Measurements from ENCODE around the gene DAB2. TPM values are rescaled to one million over a fixed set of nuclear protein-coding genes. Genes with fewer than 3 reads are reported as not detected.

Gene DAB2
- total RNA-seq, 1 donor from 2014 or later, result 242 TPM

- no peak for DNase-seq (ENCODE audit: extremely low read depth, low read depth, low spot score)
Observed at GRCh38 chr5:39448506-39449128, 23.8 kb upstream of the DAB2 start.

DNA sequence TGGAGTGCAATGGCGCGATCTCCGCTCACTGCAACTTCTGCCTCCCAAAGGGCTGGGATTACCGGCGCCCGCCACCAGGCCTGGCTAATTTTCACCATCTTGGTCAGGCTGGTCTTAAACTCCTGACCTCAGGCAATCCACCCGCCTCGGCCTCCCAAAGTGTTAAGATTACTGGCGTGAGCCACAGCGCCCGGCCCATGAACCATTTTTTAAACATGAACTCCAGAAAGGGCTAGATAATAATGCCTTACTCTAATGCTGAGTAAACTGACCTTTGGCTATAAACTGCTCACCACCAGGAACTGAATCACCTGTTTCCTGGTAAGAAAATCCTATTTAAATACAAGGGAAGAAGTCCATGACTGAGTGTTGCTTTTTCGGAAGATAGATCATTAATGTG lies 23.2 kb upstream of the DAB2 start:
- no peak for DNase-seq (ENCODE audit: extremely low read depth, low read depth, low spot score)

GRCh38 chr5:39447059-39447458 lies 22.3 kb upstream of the DAB2 start:
- DNase-seq (ENCODE audit: extremely low read depth, low read depth, low spot score), result no peak

DNA sequence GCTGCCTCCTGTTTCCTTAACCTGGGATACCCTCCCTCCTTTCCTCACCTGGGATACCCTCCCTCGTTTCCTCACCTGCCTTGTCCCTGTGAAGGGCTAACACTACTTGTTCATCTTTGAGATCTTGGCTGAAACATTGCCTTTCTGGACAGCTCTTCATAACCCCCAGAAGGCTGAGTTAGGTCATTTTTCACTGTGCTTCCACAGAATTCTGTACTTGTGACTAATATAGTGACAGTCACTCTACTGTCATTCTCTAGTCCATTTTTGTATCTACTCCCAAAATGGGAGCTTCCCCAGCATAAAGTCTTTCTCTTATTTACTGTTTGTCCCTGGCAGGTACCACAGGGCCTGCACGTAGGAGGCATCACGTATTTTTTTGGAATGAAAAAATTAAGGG lies 21.5 kb upstream of the DAB2 start:
- no peak for DNase-seq (ENCODE audit: extremely low read depth, low read depth, low spot score)

DNA sequence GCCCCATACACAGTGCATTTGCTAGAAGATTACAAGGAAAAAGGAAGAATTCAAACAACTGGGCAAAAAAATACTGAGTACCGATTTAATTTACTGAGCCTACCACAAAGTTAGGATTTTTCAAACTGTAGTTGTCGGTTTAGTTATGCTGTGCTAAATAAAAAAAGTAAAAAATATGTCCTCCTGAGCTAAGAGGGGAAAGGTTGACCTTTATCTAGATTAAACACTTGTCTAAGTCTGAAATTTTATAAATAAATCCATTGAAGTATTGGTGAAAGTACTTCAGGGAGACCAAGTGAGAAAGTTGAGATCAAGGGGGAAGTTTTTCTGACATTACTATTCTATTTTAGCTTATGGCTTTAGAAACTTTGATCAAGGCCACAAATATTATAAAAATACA lies 19.1 kb upstream of the DAB2 start:
- no peak for DNase-seq (ENCODE audit: extremely low read depth, low read depth, low spot score)

DNA sequence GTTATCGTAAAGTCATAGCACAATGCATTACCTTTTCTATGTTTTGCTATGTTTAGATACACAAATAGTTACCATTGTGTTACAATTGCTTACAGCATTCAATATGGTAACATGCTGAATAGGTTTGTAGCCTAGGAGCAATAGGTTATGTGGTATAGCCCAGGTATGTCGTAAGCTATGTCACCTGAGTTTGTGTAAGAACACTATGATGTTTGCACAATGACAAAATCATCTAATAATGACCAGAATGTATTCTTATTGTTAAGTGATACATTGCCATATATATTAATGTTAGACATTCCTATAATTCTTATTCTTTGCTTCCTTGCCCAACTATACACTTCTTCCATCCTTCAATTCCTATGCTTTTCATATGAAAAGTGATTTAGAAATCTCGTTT lies 18.2 kb upstream of the DAB2 start:
- DNase-seq (ENCODE audit: extremely low read depth, low read depth, low spot score), result no peak

DNA sequence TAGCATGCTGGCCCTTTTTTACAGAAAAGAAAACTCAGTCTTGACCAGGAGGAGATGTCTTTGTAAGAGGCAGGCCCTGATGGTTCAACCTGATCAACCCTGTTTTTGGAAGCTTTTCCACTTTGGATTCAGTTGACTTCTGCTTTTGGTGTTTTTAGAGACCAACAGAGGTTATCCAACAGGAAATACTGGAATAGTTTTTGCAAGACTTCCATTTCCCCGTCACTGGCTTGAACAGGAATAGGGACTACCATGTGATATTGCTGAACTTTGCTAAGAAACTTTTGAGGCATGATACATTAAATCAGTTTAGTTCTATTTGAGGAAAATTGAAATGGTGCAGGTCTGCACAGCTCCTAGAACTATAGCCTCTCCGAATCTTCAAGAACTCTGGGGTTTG lies 17.1 kb upstream of the DAB2 start:
- no peak for DNase-seq (ENCODE audit: extremely low read depth, low read depth, low spot score)

DNA sequence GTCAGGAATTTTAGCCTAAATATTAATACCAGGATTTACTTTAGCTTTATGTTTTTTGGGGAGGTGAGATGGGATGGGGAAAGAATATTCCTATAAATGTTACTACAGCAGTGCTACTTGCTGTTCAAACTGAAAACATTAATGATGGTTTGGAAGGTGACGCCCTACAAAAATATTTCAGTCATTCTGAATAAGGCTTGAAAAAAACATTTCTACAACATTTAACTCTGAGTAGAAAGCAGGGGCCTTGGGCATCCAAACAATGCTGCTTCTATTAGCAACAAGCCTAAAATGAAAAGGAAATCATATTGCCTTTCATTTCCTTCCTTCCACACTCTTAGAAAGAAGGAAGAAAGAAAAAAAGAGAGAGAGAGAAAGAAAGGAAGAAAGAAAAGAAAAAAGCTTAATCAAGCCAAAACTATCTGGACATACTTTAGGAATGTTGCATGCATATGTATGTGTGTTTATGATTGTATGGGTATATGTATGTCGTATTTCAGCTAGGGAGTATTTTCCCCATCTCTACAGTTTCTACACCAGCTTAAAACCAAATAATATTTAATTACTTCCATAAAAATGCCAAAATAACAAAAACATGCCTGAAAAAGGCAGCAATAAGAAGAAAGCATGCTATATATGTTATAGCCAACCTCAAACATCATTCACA lies 16.3 kb upstream of the DAB2 start:
- no peak for DNase-seq (ENCODE audit: extremely low read depth, low read depth, low spot score)

DNA sequence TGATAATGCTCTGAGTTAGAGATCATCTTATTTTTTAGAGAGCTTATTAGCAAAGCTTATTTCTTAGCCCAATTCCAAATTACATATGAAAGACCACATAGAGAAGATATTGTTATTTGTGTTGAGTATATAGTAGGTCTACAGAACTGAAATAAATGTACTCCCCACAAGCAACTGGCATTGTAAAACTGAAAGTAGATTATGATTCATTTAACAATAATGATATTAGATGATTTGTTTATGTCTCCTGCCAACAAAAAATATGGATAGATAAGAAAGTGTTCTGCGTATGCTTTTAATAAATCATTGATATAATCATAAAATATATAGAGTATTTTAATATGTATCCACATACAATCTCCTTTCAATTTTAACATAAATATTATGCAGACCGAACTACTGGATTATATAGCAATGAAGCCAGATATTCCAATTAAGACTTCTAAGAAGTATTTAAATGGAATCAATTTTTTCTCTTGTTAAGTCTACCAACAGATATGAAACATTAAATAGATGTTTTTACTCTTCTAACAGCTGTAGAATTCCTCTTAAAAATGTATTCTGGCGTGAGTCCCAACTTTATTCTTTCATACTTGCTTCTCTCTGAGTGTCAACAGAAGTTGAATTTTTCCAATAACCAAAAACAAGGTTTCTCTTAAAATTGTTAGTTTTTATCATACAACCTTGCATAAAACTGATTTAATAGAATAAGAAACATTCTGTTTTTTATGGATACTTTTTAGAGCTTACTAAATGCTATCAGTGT lies 15.6 kb upstream of the DAB2 start:
- DNase-seq (ENCODE audit: extremely low read depth, low read depth, low spot score), result no peak

- DNase-seq (ENCODE audit: extremely low read depth, low read depth, low spot score), result no peak
Observed at GRCh38 chr5:39439582-39440162, 14.9 kb upstream of the DAB2 start.

GRCh38 chr5:39437467-39437866 lies 12.7 kb upstream of the DAB2 start:
- no peak for DNase-seq (ENCODE audit: extremely low read depth, low read depth, low spot score)

DNA sequence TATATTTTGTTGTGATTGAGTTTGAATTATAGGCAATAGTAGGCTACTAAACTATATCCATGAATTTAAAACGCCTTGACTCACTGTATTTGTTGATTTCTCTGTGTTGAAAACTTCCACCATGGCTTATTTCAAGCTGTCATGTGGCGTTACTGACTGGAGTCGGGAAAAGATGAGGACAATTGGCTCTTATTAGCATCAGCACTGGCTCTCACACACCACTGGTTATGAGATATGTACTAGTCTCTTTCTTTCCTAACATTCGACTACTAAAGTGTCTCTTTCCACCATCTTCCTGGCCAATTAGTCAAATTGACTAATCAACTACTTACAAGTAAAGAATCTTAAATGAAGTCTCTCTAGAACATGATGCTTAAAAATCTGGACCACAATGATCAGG lies 9.1 kb upstream of the DAB2 start:
- DNase-seq (ENCODE audit: extremely low read depth, low read depth, low spot score), result no peak

GRCh38 chr5:39432696-39433530 lies 8.1 kb upstream of the DAB2 start:
- DNase-seq (ENCODE audit: extremely low read depth, low read depth, low spot score), result no peak

DNA sequence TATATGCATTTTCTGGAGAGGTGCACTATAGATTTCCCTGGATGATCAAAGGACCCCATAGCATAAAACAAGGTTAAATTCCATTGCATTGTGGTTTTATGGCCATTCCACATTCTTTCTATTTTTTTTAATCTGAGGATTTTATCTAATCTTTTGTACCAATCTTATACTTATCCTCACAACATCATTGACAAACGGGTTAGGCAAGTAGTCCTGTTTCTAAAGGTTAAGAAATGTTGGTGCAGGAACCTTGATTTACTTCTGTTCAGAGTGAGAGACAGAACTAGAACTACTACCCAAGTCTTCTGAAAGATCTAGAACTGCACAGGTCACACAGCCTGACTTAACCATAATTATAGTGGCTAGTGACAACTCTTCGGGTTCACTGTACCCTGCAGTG lies 5.7 kb upstream of the DAB2 start:
- DNase-seq (ENCODE audit: extremely low read depth, low read depth, low spot score), result no peak

DNA sequence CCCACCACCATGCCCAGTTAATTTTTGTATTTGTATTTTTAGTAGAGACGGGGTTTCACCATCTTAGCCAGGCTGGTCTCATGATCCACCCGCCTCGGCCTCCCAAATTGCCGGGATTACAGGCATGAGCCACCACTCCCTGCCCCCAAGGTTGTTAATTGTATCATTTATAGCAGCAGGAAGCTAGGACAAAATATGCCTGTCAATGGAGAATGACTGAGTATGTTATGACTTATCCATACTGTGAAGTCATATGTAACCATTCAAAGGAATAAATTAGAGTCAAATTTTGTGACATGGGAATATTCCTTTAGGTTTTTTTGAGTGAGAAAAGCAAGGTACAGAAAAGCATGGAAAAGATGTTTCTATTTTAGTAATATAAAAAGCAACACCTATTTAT lies 3.9 kb upstream of the DAB2 start:
- DNase-seq (ENCODE audit: extremely low read depth, low read depth, low spot score), result no peak

GRCh38 chr5:39427633-39428032 lies 2.9 kb upstream of the DAB2 start:
- DNase-seq (ENCODE audit: extremely low read depth, low read depth, low spot score), result no peak

DNA sequence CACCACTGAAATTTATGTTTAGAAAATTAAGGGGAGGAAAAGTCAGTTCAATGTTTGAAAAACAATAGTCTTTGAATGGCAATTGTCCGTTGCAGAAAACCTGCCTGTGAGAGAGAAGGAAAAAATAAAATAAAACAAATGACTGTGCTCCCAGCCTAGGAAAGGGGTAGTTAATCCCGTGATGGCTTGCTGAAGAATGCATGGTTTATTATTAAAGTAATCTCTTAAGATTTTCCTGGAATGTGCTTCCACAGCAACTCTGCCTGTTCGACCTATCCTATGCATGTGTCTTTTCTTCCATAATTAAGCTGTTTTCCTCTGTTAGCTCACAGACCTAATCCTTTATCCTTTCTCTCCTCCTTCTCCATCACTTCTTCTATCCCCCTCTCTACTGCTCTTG lies 2.4 kb upstream of the DAB2 start:
- no peak for DNase-seq (ENCODE audit: extremely low read depth, low read depth, low spot score)

- DNase-seq (ENCODE audit: extremely low read depth, low read depth, low spot score), result no peak
Observed at GRCh38 chr5:39426746-39427105, 1.9 kb upstream of the DAB2 start.

- no peak for DNase-seq (ENCODE audit: extremely low read depth, low read depth, low spot score)
Observed at GRCh38 chr5:39426051-39426745, 1.4 kb upstream of the DAB2 start.

DNA sequence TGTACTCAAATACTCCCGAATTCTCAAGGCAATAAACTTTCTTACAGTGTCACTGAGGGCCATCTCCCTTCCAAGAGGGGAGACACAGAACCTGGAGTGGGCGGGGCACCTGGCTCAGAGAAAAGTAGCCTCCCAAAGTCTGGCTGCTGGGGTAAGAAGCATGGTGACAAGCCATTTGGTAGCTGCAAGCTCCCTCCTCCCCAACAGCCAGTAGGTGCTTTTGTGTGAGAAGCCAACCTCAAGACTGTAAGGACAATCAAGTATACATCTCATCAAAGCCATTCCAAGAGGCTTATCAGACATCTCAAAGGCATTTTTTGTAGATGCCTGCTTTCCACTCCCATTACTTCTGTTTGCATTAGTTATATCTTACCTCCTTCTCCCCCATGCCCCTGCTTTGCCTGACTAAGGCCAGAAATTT lies 1.4 kb downstream of the DAB2 start:
- DNase-seq (ENCODE audit: extremely low read depth, low read depth, low spot score), result no peak
